ENCODE measurements around the gene LRBA.

Gene LRBA

GRCh38 chr4:150874338-150875226, 140.5 kb downstream of the LRBA start:
- peak; percentile 56 for DNase-seq

- peak; percentile 83 for DNase-seq
These were observed 147.9 kb downstream of the LRBA start for GRCh38 chr4:150867148-150867547.

GRCh38 chr4:150863456-150863855, 151.6 kb downstream of the LRBA start:
- DNase-seq = no peak

- DNase-seq = no peak
These were observed 152.3 kb downstream of the LRBA start for GRCh38 chr4:150862829-150863228.

- no peak for DNase-seq
These were observed 155.6 kb downstream of the LRBA start for GRCh38 chr4:150859453-150859852.

- no peak for DNase-seq
These were observed 159.0 kb downstream of the LRBA start for GRCh38 chr4:150855981-150856510.

GRCh38 chr4:150854600-150854999, 160.5 kb downstream of the LRBA start:
- no peak for DNase-seq

- no peak for DNase-seq
These were observed 161.2 kb downstream of the LRBA start for GRCh38 chr4:150853882-150854281.

GRCh38 chr4:150852216-150852615, 162.9 kb downstream of the LRBA start:
- DNase-seq = no peak

GRCh38 chr4:150849016-150849415, 166.1 kb downstream of the LRBA start:
- peak; percentile 64 for DNase-seq

GRCh38 chr4:150828159-150828558, 186.9 kb downstream of the LRBA start:
- DNase-seq = no peak

- no peak for DNase-seq
These were observed 187.9 kb downstream of the LRBA start for GRCh38 chr4:150827226-150827625.

- no peak for DNase-seq
These were observed 188.8 kb downstream of the LRBA start for GRCh38 chr4:150826306-150826705.

- no peak for DNase-seq
These were observed 192.7 kb downstream of the LRBA start for GRCh38 chr4:150822407-150822806.

GRCh38 chr4:150821641-150822040, 193.4 kb downstream of the LRBA start:
- no peak for DNase-seq

- no peak for DNase-seq
These were observed 194.7 kb downstream of the LRBA start for GRCh38 chr4:150820409-150820808.

- DNase-seq = no peak
These were observed 196.4 kb downstream of the LRBA start for GRCh38 chr4:150818661-150819060.

GRCh38 chr4:150817804-150818528, 197.1 kb downstream of the LRBA start:
- DNase-seq = no peak

GRCh38 chr4:150817017-150817416, 198.1 kb downstream of the LRBA start:
- no peak for DNase-seq

- DNase-seq = no peak
These were observed 198.6 kb downstream of the LRBA start for GRCh38 chr4:150816491-150816890.

GRCh38 chr4:150814873-150815272, 200.2 kb downstream of the LRBA start:
- no peak for DNase-seq

- no peak for DNase-seq
These were observed 209.7 kb downstream of the LRBA start for GRCh38 chr4:150805183-150806025.

GRCh38 chr4:150801833-150802232, 213.3 kb downstream of the LRBA start:
- DNase-seq = no peak
